HG03025 (cell line): ENCODE measurements around the gene PIP5K1B.

Experiments
- ATAC-seq: cut with Tn5 transposase; IDR thresholded peaks from one replicate; pipeline ENCODE4 v1.9.1; 2021; ENCODE audit warnings: mild to moderate bottlenecking, moderate library complexity; ENCODE audit not compliant: unreplicated experiment, low FRiP score

Gene PIP5K1B

GRCh38 chr9:68844157-68844556, 139.1 kb downstream of the PIP5K1B start:
- no peak for ATAC-seq

- ATAC-seq, result peak; percentile 80
These were observed 139.9 kb downstream of the PIP5K1B start for GRCh38 chr9:68844631-68845612.

- no peak for ATAC-seq
These were observed 142.7 kb downstream of the PIP5K1B start for GRCh38 chr9:68847765-68848164.

DNA sequence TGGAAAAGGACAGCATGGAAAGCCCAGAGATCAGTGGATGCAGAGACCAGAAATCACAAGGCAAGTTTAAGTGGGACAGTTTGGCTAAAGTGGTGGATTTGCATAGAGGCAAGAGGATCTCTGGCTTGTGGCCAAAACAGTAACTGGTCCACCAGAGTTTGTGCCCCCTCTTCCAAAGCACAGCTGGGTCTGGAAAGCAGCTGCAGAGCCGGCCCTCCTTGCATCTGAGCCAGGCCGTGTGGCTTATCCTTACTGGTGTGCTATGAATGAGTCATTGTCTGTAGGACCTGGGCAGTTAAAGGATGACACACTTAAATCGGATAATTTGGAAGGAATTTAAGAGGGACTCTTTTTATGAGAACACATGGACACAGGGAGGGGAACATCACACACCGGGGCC, 146.6 kb downstream of the PIP5K1B start:
- no peak for ATAC-seq

- no peak for ATAC-seq
These were observed 147.9 kb downstream of the PIP5K1B start for GRCh38 chr9:68852941-68853340.

DNA sequence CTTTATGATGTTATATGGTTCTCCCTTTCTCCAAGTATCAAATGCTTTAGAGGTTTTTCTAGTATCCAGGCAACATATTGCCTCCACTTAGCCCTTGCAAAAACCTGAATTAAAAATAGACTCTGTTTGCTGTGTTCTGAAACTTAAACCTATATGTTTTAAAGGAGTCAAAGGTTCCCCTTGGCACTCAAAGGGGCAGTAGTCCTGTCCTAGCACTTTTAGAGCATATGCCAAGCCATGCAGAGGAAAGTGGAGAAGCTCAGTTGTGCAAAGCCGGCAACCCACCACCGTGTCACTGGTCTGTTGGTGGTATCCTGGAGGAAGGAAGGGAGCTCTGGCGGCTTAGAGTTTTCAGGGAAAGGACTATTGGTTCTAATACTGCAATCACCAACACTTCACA, 154.3 kb downstream of the PIP5K1B start:
- no peak for ATAC-seq

- ATAC-seq, result no peak
These were observed 155.4 kb downstream of the PIP5K1B start for GRCh38 chr9:68860419-68860818.

GRCh38 chr9:68861436-68861835, 156.4 kb downstream of the PIP5K1B start:
- no peak for ATAC-seq

DNA sequence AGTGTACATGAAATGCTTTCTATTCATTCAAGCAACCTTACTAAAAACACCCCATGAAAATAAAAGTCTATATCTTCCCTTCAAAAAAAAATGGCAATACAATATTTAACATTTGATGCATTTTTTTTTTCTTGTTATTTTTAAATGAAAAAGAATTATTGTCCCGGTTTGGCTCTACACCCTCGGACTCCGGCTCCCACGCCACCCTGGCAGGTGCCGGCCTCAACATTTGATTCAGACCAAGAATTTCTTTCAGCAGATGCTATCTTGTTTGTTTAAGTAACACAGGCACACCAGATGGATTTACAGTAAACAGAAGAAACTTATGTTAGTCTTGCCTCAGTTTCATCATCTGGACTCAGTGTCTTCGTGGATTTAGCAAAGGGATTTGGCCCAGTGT, 162.0 kb downstream of the PIP5K1B start:
- no peak for ATAC-seq

DNA sequence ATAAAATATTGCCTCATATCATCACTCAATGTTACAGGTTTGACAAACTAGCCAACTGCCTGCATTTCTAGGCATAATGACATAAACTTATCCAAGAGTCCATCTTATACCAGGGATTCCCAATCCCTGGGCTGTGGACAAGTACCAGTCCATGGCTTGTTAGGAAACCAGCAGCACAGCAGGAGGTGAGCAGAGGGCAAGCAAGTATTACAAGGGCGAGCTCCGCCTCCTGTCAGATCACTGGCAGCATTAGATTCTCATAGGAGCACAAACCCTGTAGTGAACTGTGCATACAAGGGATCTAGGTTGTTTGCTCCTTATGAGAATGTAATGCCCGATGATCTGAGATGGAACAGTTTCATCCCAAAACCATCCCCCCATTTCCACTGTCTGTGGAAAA, 164.0 kb downstream of the PIP5K1B start:
- ATAC-seq, result no peak

GRCh38 chr9:68870086-68870485, 165.0 kb downstream of the PIP5K1B start:
- ATAC-seq, result no peak

DNA sequence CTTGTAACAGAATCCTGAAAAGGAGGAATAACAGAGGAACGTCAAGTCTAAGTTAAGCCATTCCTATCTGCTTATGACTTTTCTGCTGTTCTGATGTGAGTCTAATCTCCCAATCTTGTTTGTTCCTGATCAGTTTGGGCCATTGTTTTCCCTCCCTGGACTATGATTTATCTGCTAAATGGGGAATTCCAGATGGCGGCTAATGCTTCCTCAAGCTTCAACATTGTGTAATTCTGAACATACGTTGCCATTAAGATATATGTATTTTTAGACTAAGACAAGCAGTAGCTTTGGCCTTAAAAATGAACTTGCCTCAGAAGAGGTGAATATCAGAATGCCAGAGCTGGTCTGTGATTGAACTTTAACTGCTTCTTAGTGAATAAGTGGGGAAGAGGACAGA, 166.2 kb downstream of the PIP5K1B start:
- ATAC-seq, result no peak

DNA sequence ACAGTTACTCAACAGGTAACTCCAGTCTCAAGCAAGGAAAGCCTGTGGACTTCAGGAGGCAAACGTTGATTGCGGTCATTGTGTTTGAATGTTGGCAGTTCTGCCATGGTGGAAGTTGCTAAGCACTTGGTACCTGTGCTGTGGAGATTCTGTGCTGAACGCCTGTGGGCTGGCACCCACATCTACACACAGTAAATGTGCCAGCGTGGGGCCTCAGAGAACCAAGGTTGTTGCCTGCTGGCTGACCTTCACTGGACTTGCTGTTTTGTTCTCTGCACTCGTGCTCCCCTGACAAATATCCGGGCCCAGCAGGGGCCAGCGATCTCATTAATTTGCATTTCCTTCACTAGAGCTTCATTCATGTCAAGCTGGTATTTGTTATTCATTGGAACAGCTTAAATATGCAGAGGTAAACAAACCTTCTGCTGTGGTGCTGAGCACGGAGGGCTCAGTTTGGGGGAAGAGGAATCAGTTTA, 167.0 kb downstream of the PIP5K1B start:
- ATAC-seq, result no peak

DNA sequence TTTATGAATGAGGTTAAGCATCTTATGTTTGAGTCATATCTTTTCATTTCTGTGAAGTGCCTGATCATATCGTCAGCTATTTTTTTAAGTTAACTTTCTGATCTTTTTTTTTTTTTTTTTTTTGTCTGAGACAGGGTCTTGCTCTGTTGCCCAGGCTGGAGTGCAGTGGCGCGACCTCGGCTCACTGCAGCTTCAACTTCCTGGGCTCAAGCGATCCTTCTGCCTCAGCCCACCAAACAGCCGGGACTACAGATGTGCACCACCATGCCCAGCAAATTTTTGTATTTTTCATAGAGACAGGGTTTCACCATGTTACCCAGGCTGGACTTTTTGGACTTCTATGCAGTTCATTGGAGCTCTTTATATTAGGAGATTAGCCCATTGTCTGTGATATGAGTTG, 168.1 kb downstream of the PIP5K1B start:
- no peak for ATAC-seq

DNA sequence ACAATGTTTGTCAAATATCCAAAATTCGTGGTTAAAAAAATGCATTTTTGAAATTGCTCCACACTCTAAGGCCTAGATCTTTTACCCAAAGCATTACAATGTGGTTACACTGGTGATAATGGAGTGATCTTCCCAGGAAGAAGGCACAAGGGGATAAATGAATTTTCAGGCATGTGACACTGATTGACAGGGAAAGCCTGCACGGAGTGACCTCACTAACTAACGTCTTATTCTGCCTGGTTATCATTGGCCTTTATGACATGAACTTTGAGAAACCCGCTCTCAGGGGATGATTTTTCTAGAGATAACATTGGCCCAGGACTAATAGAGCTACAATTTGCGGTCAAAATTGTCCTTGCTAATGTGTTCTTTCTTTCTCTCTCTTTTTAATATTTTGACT, 171.2 kb downstream of the PIP5K1B start:
- ATAC-seq, result no peak

DNA sequence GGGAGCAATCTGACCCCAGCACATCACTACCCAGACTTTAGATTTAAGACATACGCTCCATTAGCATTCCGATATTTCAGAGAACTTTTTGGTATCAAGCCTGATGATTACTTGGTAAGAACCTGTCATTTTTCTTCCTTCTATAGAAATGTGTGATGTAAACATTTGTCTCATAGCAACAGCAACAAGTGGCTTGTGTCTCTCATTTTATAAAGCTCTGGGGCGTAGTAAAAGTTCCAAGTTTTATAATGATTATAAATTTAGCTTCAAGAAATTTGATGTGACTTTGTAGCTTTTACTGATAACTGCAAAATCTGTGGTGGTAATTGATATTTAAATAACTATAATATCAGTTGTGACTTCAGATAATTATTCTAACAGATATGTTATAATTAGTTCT, 171.6 kb downstream of the PIP5K1B start:
- no peak for ATAC-seq

DNA sequence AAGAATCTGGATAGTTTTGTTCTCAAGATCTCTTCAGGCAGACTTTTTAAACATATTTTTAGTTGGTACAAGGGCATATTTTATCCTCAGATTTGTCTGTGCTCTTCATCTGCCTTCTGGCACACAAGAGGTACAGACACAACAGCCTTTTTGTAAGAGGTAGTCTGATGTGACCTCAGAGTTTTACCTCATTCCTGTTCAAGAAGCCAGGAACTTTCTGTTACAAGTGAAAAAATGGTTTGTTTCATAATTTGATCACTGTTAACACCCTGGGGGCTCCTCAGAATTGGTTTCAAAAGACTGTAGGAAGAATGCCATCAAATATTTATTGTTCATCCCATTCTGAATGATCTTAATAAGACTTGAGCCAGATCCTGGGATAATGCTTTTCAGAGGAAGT, 172.2 kb downstream of the PIP5K1B start:
- ATAC-seq, result no peak

DNA sequence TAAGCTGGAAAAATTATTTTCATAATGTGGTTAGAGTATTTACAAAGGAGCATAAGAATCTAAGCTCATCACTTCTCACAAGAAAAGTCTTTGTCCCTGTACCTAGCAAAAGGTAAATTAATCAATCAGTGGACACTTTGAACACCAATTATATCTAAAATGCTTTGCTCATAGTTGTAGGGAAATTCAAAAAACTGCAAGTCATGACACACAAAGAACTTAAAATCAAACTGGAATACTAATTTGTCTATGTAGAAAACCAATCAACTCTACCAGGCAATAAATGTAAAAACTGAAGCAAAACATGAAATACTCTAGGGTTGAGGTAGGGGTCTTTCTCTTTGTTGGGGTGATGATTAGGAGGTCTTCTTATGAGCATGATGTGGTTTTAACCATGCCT, 173.4 kb downstream of the PIP5K1B start:
- ATAC-seq, result no peak

DNA sequence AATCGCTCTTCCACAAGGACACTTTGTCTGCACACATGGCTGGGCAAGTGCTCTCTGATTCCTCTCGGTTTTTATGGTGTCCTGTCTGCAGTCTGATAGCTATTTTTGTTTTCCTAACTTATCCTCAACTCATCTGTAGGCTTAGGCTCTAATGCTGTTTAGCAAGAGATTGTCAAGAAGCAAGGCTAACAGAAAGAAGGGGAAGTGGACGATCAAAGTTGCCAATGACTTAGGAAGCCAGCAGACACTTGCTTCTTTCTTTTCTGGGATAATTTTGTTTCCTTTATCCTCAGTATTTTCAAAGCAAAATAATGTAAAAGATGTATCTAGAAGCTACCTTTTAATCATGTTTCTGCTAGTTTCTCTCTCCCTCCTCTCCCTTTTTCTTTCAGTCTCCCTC, 178.2 kb downstream of the PIP5K1B start:
- ATAC-seq, result no peak

GRCh38 chr9:68887232-68887631, 182.2 kb downstream of the PIP5K1B start:
- ATAC-seq, result no peak

GRCh38 chr9:68894502-68894901, 189.5 kb downstream of the PIP5K1B start:
- no peak for ATAC-seq
